Tibial nerve (tissue), 4 donors: ENCODE data around the gene FBXW5. TPM values are rescaled to one million over a fixed set of nuclear protein-coding genes. Genes with fewer than 3 reads are reported as not detected.

Source experiments
- DNase-seq, 2 donors: peaks; one replicate each; pipeline ENCODE4 v3.0.0-alpha.2; 2019; ENCODE audit warnings: low spot score in 2 of 2
- H3K27ac ChIP-seq, 4 donors: fragments of 200-600 bp; sonication (generic) in 3 of 4; one replicate each; pipeline ENCODE4 v1.5.1; 2017 to 2019; ENCODE audit warnings: mild to moderate bottlenecking in 1 of 4
- H3K27me3 ChIP-seq, 2 donors: fragments of 200-600 bp; sonication (generic) in 1 of 2; one replicate each; pipeline versions ENCODE4 v1.5.1 to v1.6.0; 2017 to 2019
- H3K36me3 ChIP-seq, 3 donors: fragments of 200-600 bp; sonication (generic); one replicate each; pipeline ENCODE4 v1.5.1; 2018 to 2019
- H3K4me1 ChIP-seq, 4 donors: fragments of 200-600 bp; sonication (generic) in 3 of 4; one replicate each; pipeline ENCODE4 v1.5.1; 2017 to 2019
- H3K4me3 ChIP-seq, 4 donors: fragments of 200-600 bp; sonication (generic) in 3 of 4; one replicate each; pipeline ENCODE4 v1.5.1; 2017 to 2019; ENCODE audit warnings: mild to moderate bottlenecking in 1 of 4, moderate library complexity in 1 of 4
- H3K9me3 ChIP-seq, 4 donors: fragments of 200-600 bp; sonication (generic) in 3 of 4; one replicate each; pipeline ENCODE4 v1.5.1; 2017 to 2019
- CTCF ChIP-seq, 5 experiments: fragments of 200-600 bp in 3 of 5; fragments of 450-650 bp in 2 of 5; sonication (generic) in 3 of 5; IDR thresholded peaks; one replicate each; pipeline ENCODE4 v1.5.1; 2016 to 2019; ENCODE audit warnings: antibody characterized with exemption in 5 of 5, mild to moderate bottlenecking in 3 of 5, moderate library complexity in 2 of 5
- EP300 ChIP-seq, 2 donors: sonication (generic); formaldehyde crosslinking; IDR thresholded peaks; one replicate each; pipeline ENCODE4 v1.6.1; 2017; ENCODE audit warnings: antibody characterized with exemption in 2 of 2, mild to moderate bottlenecking in 1 of 2
- POLR2A ChIP-seq, 2 donors: fragments of 450-650 bp; IDR thresholded peaks; one replicate each; pipeline ENCODE4 v1.6.1; 2017; ENCODE audit warnings: antibody characterized with exemption in 2 of 2, mild to moderate bottlenecking in 2 of 2, moderate library complexity in 2 of 2
- WGBS, 2 donors: methylation state at CpG; one replicate each; pipeline ENCODE4 v1.1.5; 2018; 5-methylcytosine and 5-hydroxymethylcytosine counted together
- total RNA-seq, 4 donors: library from RNA; depleted of rRNA; stranded (reverse); fragments of >200 nt; gene quantifications; one replicate each; pipeline ENCODE4 v1.1.0, GENCODE V29; 2016

The FBXW5 gene
- total RNA-seq, 4 donors from 2014 or later, result 138 to 227 (median 193) TPM

GRCh38 chr9:136964171-136964689 lies 19.7 kb upstream of the FBXW5 start:
- no peaks in the 10 kb centered on the region for H3K36me3 ChIP-seq

GRCh38 chr9:136963751-136964150 lies 19.2 kb upstream of the FBXW5 start:
- DNase-seq, result no peak
- 67 to 72% methylated on average over 3 to 12 of the region's 12 CpGs for WGBS, 2 donors
- H3K27me3 ChIP-seq, result no peaks in the 10 kb centered on the region
- H3K4me3 ChIP-seq, result no peak overlapping the region
- peaks cover 0 to 73% (median 24%) of the 10 kb centered on the region in 4 donors for H3K4me1 ChIP-seq
- no peaks in the 10 kb centered on the region for H3K36me3 ChIP-seq
- H3K27ac ChIP-seq, result peak overlapping the region; percentile 36 to 88 (median 48)
- no peaks in the 10 kb centered on the region for H3K9me3 ChIP-seq
- no peak for TF ChIP-seq EP300 (IDR thresholded peaks at IDR 0.05)

More at GRCh38 chr9:136964171-136964689, 19.7 kb upstream of the FBXW5 start:
- WGBS, 2 donors, result 38 to 69% methylated on average over 8 to 21 of the region's 22 CpGs
- Histone ChIP-seq H3K27ac (peak overlapping the region; percentile 36 to 88 (median 48)), H3K9me3 (no peaks in the 10 kb centered on the region), H3K4me3 (no peak overlapping the region), H3K4me1 (peaks cover 0 to 73% (median 21%) of the 10 kb centered on the region in 4 donors), H3K27me3 (no peaks in the 10 kb centered on the region)
- TF ChIP-seq EP300 (IDR thresholded peaks at IDR 0.05) (no peak), POLR2A (IDR thresholded peaks at IDR 0.05) (no peak), CTCF (IDR thresholded peaks at IDR 0.05) (no peak)
- no peak for DNase-seq

GRCh38 chr9:136963341-136963740 lies 18.8 kb upstream of the FBXW5 start:
- no peak for TF ChIP-seq CTCF (IDR thresholded peaks at IDR 0.05)
- no peak for TF ChIP-seq EP300 (IDR thresholded peaks at IDR 0.05)
- no peak for TF ChIP-seq POLR2A (IDR thresholded peaks at IDR 0.05)
- 66 to 73% methylated on average over 11 to 13 of the region's 15 CpGs for WGBS, 2 donors
- H3K4me3 ChIP-seq, result no peak overlapping the region
- H3K36me3 ChIP-seq, result no peaks in the 10 kb centered on the region
- no peaks in the 10 kb centered on the region for H3K9me3 ChIP-seq
- H3K27ac ChIP-seq, result peak overlapping the region; percentile 36 to 88 (median 48)
- DNase-seq, result no peak
- H3K4me1 ChIP-seq, result peaks cover 0 to 76% (median 24%) of the 10 kb centered on the region in 4 donors
- no peaks in the 10 kb centered on the region for H3K27me3 ChIP-seq

GRCh38 chr9:136962701-136963248 lies 18.2 kb upstream of the FBXW5 start:
- Histone ChIP-seq H3K4me1 (peaks cover 0 to 80% (median 24%) of the 10 kb centered on the region in 4 donors), H3K9me3 (no peaks in the 10 kb centered on the region), H3K27me3 (no peaks in the 10 kb centered on the region), H3K4me3 (no peak overlapping the region), H3K27ac (peak overlapping the region in 2 of 4 donors; percentile 50 to 88), H3K36me3 (no peaks in the 10 kb centered on the region)
- TF ChIP-seq EP300 (IDR thresholded peaks at IDR 0.05), result no peak
- TF ChIP-seq POLR2A (IDR thresholded peaks at IDR 0.05), result no peak
- TF ChIP-seq CTCF (IDR thresholded peaks at IDR 0.05), result no peak
- DNase-seq, result no peak
- WGBS, 2 donors, result 70 to 83% methylated on average over 11 of the region's 11 CpGs

- TF ChIP-seq EP300 (IDR thresholded peaks at IDR 0.05), result no peak
- no peak for TF ChIP-seq POLR2A (IDR thresholded peaks at IDR 0.05)
- TF ChIP-seq CTCF (IDR thresholded peaks at IDR 0.05), result no peak
- peak overlapping the region in 3 of 4 donors; percentile 52 to 88 (median 67) for H3K27ac ChIP-seq
- no peak for DNase-seq
- H3K4me1 ChIP-seq, result peaks cover 0 to 80% (median 24%) of the 10 kb centered on the region in 4 donors
- H3K9me3 ChIP-seq, result no peaks in the 10 kb centered on the region
- no peak overlapping the region for H3K4me3 ChIP-seq
- no peaks in the 10 kb centered on the region for H3K36me3 ChIP-seq
- WGBS, 2 donors, result 93 to 98% methylated on average over 9 of the region's 9 CpGs
- H3K27me3 ChIP-seq, result no peaks in the 10 kb centered on the region
Measured at GRCh38 chr9:136962163-136962562, 17.6 kb upstream of the FBXW5 start.
